ENCODE measurements around the gene KDM4B.

The KDM4B gene

GRCh38 chr19:4986056-4986455, 17.1 kb downstream of the KDM4B start:
- no peak for DNase-seq

GRCh38 chr19:4986471-4986891, 17.6 kb downstream of the KDM4B start:
- DNase-seq, result no peak

GRCh38 chr19:4987256-4987655, 18.3 kb downstream of the KDM4B start:
- no peak for DNase-seq

- no peak for DNase-seq
Observed at GRCh38 chr19:4987692-4988370, 18.9 kb downstream of the KDM4B start.

DNA sequence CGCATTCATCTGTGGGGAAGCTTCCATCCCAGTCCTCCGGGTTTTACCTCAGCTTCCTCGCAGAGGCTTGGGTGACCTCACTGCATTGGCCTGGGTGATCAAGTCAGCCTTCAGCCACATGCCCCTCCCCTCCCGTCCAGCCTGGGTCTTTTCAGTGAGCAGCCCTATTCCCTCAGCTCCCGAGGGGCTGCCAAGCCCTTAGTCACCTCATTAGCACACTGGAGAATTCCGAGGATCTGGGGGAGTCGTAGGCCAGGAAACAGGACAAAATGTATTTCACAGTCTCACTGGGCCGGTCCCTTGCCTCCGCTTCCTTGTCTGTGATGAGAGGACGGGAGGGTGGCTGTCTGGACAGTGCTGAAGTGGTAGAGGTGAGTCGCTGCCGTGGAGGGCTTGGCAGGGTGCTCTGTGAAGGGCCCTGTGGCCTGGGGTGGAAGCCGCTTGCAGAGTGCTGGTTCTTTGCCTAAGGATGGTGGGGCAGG, 19.9 kb downstream of the KDM4B start:
- no peak for DNase-seq

GRCh38 chr19:4990306-4990705, 21.4 kb downstream of the KDM4B start:
- no peak for DNase-seq

DNA sequence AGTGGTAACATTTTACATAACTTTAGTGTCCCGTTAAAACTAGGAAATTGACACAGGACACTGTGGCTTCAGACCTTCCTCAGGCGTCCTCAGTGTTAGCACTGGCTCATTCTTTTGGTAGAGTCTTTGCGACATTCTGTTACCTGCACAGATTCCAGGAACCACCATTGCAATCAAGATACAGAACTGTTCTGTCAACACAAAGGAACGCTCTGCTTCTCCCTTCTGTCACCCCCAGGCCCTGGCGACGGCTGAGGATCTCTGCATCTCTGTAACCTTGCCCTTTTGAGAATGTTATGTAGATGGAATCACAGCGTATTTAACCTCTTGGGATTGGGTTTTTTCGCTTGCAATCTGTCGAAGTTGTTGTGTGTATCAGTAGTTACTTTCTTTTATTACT, 22.6 kb downstream of the KDM4B start:
- no peak for DNase-seq

DNA sequence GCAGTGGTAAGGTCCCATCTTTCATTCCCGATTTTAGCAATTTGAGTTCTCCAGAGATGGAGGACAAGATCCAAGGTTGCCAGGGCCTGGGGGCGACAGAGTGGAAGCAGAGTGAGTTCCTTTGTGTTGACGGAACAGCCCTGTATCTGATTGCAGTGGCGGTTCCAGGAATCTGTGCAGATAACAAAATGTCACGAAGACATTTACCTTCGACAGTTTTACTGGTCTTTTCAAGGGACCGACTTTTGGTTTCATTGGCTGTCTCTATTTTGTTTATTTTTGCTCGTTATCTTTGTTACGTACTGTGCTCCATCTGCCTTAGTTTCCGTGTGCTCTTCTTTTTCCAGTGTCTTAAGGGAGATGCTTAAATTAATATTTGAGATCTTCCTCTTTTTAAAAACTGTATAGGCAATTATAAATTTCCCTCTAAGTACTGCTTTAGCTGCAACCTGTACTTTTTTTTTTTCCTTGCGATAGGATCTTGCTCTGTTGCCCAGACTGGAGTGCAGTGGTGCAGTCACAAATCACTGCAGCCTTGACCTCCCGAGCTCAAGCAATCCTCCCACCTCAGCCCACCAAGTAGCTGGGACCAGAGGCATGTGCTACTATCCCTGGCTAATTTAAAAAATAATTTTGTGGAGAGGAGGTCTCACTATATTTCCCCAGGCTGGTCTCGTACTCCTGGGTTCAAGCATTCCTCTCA, 23.2 kb downstream of the KDM4B start:
- no peak for DNase-seq

GRCh38 chr19:4993683-4994082, 24.8 kb downstream of the KDM4B start:
- no peak for DNase-seq

GRCh38 chr19:4996701-4997100, 27.8 kb downstream of the KDM4B start:
- no peak for DNase-seq

- DNase-seq, result no peak
Observed at GRCh38 chr19:4997297-4997696, 28.4 kb downstream of the KDM4B start.

DNA sequence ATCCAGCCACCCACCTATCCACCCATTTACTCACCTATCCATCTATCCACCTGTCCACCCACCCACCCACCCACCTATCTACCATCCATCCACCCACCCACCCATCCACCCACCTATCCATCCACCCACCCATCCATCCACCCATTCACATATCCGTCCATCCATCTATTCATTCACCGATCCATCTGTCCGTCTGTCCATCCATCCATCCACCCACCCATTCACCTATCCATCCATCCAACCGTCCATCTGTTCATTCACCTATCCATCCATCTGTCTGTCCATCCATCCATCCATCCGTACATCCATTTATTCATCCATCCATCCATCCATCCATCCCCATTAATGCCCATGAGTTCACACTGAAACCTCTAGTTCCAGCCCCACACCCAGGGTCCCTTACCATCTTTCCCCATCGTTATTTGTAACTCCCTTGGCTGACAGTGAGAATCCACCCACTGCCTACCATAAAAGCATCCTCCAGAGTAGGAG, 31.3 kb downstream of the KDM4B start:
- DNase-seq, result no peak

- DNase-seq, result peak; percentile 36
Observed at GRCh38 chr19:5001615-5002014, 32.7 kb downstream of the KDM4B start.

GRCh38 chr19:5002143-5002542, 33.2 kb downstream of the KDM4B start:
- no peak for DNase-seq

GRCh38 chr19:5003781-5004180, 34.9 kb downstream of the KDM4B start:
- no peak for DNase-seq

GRCh38 chr19:5005096-5005495, 36.2 kb downstream of the KDM4B start:
- no peak for DNase-seq

DNA sequence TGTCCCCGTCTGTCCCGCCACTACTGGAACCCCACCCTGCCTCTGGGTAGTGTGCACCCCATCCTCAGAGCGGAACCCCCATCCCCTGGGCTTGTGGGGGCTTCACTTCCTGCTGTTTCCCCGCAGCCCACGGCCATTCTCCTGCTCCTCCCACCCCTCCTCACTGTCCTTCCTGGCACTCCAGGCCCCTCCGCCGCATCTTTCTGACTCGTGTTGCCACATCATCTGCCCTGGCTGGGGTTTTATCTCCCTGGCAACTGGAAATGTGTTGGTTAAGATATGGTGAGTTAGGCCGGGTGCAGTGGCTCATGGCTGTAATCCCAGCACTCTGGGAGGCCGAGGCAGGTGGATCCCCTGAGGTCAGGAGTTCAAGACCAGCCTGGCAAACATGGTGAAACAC, 37.3 kb downstream of the KDM4B start:
- no peak for DNase-seq

- no peak for DNase-seq
Observed at GRCh38 chr19:5006821-5007220, 37.9 kb downstream of the KDM4B start.

DNA sequence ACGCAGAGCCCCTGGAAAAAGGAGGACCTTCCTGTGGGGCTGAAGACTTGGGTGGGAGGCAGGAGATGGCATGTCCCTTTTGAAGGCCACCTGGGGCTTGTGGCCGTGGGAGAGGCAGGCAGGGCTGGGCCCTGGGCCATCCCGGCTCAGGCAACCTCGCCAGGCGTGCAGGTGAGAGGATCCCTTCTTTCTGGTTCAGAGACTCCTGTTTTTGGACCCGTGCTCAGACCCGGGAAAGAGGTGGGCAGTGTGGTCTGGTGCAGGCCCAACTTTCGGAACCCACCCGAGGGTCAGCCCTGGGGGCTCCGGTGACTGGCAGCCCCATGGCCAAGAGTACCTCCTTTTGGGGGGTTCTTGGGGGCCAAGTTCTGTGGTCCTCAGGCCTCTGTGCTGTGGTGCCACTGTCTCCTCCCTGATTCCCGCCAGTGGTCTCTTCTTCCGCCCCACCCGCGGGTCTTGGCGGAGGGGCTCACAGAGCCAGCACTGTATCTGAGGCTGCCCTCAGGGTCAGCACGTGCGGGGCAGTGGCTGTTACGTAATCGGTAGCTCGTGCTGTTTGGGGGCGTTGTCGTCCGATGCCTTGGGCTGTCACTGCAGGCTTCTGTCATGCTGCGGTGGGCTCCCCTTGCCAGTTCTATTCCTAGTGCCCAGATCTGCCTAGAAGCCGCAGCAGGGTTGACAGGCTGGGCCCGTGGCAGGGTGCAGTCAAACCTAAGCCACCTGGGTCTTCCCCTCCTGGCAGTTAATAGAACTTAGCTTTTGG, 42.7 kb downstream of the KDM4B start:
- DNase-seq, result no peak

DNA sequence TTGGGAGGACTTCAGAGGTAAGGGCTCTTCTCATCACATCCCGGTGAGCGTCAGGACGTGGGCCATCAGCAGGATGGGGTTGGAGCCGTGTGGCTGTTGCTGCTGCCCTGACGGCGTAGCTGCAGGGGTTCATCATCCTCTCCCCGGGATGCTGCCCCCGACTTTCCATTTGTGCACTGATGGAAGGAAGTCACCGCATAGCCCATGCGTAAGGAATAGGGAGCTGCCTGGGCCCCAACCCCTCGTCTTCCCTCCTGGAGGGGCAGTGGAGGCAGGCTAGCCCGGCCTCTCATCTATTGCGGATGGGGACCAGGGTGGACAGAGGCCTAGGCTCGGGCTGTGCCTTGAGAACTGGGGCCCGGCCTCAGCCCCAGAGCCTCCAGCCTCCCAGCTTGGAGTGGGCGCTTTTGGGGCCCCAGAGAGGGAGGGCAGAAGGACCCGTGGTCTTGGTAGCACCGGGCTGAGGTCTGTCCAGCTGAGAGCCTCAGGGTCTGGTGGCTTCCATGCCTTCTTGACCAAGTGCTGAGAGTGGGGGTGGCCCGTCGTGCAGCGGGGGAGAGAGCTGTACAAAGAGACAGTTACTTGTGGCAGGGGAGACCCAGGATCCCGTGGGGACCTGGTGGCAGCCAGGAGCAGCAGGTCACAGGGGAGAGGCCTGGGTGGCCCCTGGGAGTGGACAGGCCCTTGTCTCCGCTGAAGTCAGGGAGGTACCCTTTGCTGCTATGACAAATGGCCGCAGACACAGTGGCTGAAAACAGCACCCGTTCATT, 44.0 kb downstream of the KDM4B start:
- DNase-seq, result no peak

GRCh38 chr19:5013761-5014160, 44.8 kb downstream of the KDM4B start:
- DNase-seq, result no peak

- DNase-seq, result no peak
Observed at GRCh38 chr19:5014941-5015340, 46.0 kb downstream of the KDM4B start.

- DNase-seq, result no peak
Observed at GRCh38 chr19:5016268-5016667, 47.4 kb downstream of the KDM4B start.

Data from stimulated activated CD4-positive, alpha-beta T cell treated with anti-CD3 and anti-CD28 coated beads, Interleukin-4, amount 100 ng/mL, for 1 hour (primary cell).